Testis (tissue), 3 donors: Measurements from ENCODE around the gene COLEC11. TPM values are rescaled to one million over a fixed set of nuclear protein-coding genes. Genes with fewer than 3 reads are reported as not detected.
"Not testable (repeated sequence)": the region's sequence is repeated elsewhere in the genome, so short reads cannot be mapped to it uniquely, and the experiment has no call there.

Experiments
- DNase-seq: peaks from one replicate; pipeline ENCODE4 v3.0.0-alpha.2; 2019
- H3K27ac ChIP-seq, 2 donors: fragments of 200-600 bp; sonication (generic); one replicate each; pipeline ENCODE4 v1.5.1; 2019
- H3K27me3 ChIP-seq: fragments of 200-600 bp; sonication (generic); one replicate; pipeline ENCODE4 v1.5.1; 2019
- H3K36me3 ChIP-seq: fragments of 200-600 bp; sonication (generic); one replicate; pipeline ENCODE4 v1.5.1; 2017; ENCODE audit warnings: low read depth; ENCODE audit errors: missing control alignments
- H3K4me1 ChIP-seq: fragments of 200-600 bp; sonication (generic); one replicate; pipeline ENCODE4 v1.5.1; 2019
- H3K4me3 ChIP-seq, 2 donors: fragments of 200-600 bp; sonication (generic); one replicate each; pipeline ENCODE4 v1.5.1; 2017 to 2019
- H3K9me3 ChIP-seq: fragments of 200-600 bp; sonication (generic); one replicate; pipeline ENCODE4 v1.5.1; 2017
- POLR2A ChIP-seq: fragments of 450-650 bp; IDR thresholded peaks from one replicate; pipeline ENCODE4 v1.6.1; 2017; ENCODE audit warnings: antibody characterized with exemption, mild to moderate bottlenecking, moderate library complexity
- WGBS, 2 donors: methylation state at CpG; one replicate each; pipeline ENCODE4 v1.1.5; 2018; 5-methylcytosine and 5-hydroxymethylcytosine counted together
- intact Hi-C: fragments of 100-400 bp; cut with DNase I; formaldehyde crosslinking; loops from one replicate; pipeline ENCODE4 v1.15.1; 2023; ENCODE audit warnings: low total_unique reads
- polyA plus RNA-seq: library from polyadenylated mRNA; stranded (reverse); fragments of 350-450 nt; fragmentation: Illumina TruSeq; extraction: RNeasy Lipid Tissue Mini Kit (QIAGEN cat#74804); gene quantifications from one replicate; pipeline ENCODE4 v1.2.3, GENCODE V29; 2014; ENCODE audit warnings: low read depth, low replicate concordance; ENCODE audit not compliant: insufficient read depth
- total RNA-seq, 2 donors: library from RNA; depleted of rRNA; stranded (reverse); fragments of >200 nt; gene quantifications; one replicate each; pipeline ENCODE4 v1.2.3, GENCODE V29; 2016
- TF ChIP-seq, protein P1 (sequence below), 3 experiments: fragments of 450-650 bp in 2 of 3; fragments of 200-600 bp in 1 of 3; sonication (generic) in 1 of 3; IDR thresholded peaks; one replicate each; pipeline ENCODE4 v1.5.1; 2016 to 2019; ENCODE audit warnings: antibody characterized with exemption in 3 of 3, mild to moderate bottlenecking in 2 of 3, moderate library complexity in 1 of 3

Gene COLEC11
- total and polyA plus RNA-seq, 3 donors from 2014 or later = 12.7 to 15.8 (median 15.4) TPM

DNA sequence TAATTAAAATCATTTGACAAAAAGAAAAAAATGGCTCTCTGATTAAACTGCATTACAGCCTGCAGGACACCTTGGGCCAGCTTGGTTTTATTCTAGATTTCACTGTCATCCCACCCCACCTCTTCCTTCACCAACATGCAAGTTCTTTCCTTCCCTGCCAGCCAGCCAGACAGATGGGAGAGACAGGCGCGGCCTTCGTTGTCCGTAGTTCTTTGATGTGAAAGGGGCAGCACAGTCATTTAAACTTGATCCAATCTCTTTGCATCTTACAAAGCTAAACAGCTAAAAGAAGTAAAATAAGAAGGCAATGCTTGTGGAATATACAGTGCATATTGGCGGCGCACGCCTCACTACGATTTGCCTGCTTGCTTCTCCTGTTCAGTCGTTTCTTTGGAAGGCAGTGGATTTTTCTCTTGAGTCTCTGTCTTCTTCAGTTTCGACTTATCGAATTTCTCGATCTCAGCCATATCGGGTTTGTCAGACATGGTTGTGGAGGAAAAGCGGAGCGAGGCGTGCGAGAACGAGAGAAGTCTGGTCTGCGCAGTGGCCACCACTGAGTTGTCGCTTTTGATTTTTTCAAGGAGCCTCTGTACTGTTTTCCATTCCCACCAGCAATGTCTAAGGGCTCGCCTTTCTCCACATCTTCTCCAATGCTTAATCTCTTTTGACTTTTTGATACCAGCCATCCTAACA, 22.4 kb downstream of the COLEC11 start:
- TF ChIP-seq, protein P1, sequence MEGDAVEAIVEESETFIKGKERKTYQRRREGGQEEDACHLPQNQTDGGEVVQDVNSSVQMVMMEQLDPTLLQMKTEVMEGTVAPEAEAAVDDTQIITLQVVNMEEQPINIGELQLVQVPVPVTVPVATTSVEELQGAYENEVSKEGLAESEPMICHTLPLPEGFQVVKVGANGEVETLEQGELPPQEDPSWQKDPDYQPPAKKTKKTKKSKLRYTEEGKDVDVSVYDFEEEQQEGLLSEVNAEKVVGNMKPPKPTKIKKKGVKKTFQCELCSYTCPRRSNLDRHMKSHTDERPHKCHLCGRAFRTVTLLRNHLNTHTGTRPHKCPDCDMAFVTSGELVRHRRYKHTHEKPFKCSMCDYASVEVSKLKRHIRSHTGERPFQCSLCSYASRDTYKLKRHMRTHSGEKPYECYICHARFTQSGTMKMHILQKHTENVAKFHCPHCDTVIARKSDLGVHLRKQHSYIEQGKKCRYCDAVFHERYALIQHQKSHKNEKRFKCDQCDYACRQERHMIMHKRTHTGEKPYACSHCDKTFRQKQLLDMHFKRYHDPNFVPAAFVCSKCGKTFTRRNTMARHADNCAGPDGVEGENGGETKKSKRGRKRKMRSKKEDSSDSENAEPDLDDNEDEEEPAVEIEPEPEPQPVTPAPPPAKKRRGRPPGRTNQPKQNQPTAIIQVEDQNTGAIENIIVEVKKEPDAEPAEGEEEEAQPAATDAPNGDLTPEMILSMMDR (IDR thresholded peaks at IDR 0.05) = no peak
- 92 to 96% methylated on average over 21 of the region's 21 CpGs for WGBS, 2 donors
- Histone ChIP-seq H3K4me3 (no peak overlapping the region), H3K36me3 (no peaks in the 10 kb centered on the region), H3K27ac (no peak overlapping the region), H3K4me1 (no peaks in the 10 kb centered on the region), H3K9me3 (no peaks in the 10 kb centered on the region), H3K27me3 (no peaks in the 10 kb centered on the region)
- intact Hi-C loops = no loop called here
- peak; percentile 11 for DNase-seq

DNA sequence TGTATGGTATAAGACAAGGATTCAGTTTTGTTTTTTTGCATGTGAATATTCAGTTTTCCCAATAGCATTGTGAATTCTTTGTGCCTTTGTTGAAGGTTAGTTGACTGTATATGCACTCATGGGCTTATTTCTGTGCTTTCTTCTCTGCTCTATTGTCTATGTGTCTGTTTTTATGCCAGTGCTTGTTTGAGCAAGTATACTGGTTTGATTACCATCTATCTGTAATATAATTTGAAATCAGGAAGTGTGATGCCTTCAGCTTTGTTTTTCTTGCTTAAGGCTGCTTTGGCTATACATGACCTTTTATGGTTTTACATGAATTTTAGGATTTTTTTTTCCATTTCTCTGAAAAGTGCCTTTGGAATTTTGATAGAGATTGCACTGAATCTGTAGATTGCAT, 23.5 kb downstream of the COLEC11 start:
- Histone ChIP-seq H3K27me3 (no peaks in the 10 kb centered on the region), H3K27ac (no peak overlapping the region), H3K4me1 (no peaks in the 10 kb centered on the region), H3K36me3 (no peaks in the 10 kb centered on the region), H3K9me3 (no peaks in the 10 kb centered on the region), H3K4me3 (no peak overlapping the region)
- DNase-seq = no peak
- intact Hi-C loops = no loop called here
- TF ChIP-seq, protein P1 (IDR thresholded peaks at IDR 0.05) = no peak
- TF ChIP-seq POLR2A = no peak

DNA sequence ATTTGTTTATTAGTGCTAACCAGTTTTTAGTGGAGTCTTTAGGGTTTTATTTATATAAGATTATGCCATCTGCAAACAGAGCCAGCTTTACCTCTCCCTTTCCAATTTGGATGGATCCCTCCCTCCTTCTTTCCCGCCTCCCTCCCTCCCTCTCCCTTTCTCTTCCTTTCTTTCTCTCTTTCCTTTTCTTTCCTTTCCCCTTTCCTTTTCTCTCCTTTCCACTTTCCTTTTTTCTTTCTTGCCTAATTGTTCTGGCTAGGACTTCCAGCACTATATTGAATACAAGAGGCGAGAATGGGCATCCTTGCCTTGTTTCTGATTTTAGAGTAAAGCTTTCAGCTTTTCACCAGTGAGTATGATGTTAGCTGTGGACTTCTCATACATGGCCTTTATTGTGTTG, 24.1 kb downstream of the COLEC11 start:
- TF ChIP-seq, protein P1 (IDR thresholded peaks at IDR 0.05) = no peak
- TF ChIP-seq POLR2A = no peak
- Histone ChIP-seq H3K9me3 (no peaks in the 10 kb centered on the region), H3K27me3 (no peaks in the 10 kb centered on the region), H3K4me3 (no peak overlapping the region), H3K36me3 (no peaks in the 10 kb centered on the region), H3K4me1 (no peaks in the 10 kb centered on the region), H3K27ac (no peak overlapping the region)
- intact Hi-C loops = no loop called here
- no peak for DNase-seq
- WGBS, 2 donors = 92 to 94% methylated on average over 2 of the region's 2 CpGs

DNA sequence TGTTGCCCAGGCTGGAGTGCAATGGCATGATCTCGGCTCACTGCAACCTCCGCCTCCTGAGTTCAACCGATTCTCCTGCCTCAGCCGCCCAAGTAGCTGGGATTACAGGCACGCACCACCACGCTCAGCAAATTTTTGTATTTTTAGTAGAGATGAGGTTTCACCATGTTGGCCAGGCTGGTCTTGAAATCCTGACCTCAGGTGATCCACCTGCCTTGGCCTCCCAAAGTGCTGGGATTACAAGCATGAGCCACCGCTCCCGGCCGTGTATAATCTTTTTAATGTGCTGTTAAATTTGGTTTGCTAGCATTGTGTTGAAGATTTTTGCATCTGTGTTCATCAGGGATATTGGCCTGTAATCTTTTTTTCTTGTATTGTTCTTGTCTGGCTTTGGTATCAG, 24.7 kb downstream of the COLEC11 start:
- H3K27ac ChIP-seq, H3K4me1 ChIP-seq, H3K36me3 ChIP-seq, H3K4me3 ChIP-seq, H3K27me3 ChIP-seq, H3K9me3 ChIP-seq, intact Hi-C loops: not testable (repeated sequence)
- 93 to 98% methylated on average over 9 of the region's 9 CpGs for WGBS, 2 donors
- peak; percentile 0 for DNase-seq

DNA sequence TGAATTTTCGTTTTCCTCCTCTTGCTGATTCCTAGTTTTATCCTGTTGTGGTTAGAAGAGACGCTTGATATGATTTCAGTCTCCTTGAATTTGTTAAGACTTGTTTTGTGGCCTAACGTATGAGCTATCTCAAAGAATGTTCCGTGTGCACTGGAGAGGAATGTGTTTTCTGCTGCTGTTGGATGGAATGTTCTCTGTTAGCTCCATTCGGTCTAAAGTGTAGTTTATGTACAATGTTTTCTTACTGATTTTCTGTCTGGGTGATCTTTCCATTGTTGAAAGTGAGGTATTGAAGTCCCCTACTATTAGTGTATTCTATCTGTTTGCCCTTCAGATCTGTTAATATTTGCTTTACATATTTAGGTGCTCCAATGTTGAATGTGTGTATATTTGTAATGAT, 25.9 kb downstream of the COLEC11 start:
- 75 to 81% methylated on average over 5 of the region's 5 CpGs for WGBS, 2 donors
- H3K4me3 ChIP-seq = no peak overlapping the region
- no peaks in the 10 kb centered on the region for H3K27me3 ChIP-seq
- H3K4me1 ChIP-seq = peaks cover 1% of the 10 kb centered on the region
- H3K9me3 ChIP-seq = no peaks in the 10 kb centered on the region
- intact Hi-C loops = no loop called here
- DNase-seq = no peak
- H3K27ac ChIP-seq = peak overlapping the region in 1 of 2 donors; percentile 2
- no peaks in the 10 kb centered on the region for H3K36me3 ChIP-seq
- TF ChIP-seq POLR2A = no peak
- TF ChIP-seq, protein P1 (IDR thresholded peaks at IDR 0.05) = no peak
